ENCODE data around the gene ACTR10.

ACTR10 gene

GRCh38 chr14:58275527-58276190 lies 75.7 kb downstream of the ACTR10 start:
- no peak overlapping the region for H3K4me3 ChIP-seq (ENCODE audit: low read depth, low read length)

GRCh38 chr14:58276208-58276607 lies 76.3 kb downstream of the ACTR10 start:
- no peak overlapping the region for H3K4me3 ChIP-seq (ENCODE audit: low read depth, low read length)
- no peak for TF ChIP-seq CTCF (IDR thresholded peaks at IDR 0.05; ENCODE audit: low read depth, low read length)

More at GRCh38 chr14:58275527-58276190, 75.7 kb downstream of the ACTR10 start:
- TF ChIP-seq CTCF (IDR thresholded peaks at IDR 0.05; ENCODE audit: low read depth, low read length) = no peak

- no peak overlapping the region for H3K4me3 ChIP-seq (ENCODE audit: low read depth, low read length)
- TF ChIP-seq CTCF (IDR thresholded peaks at IDR 0.05; ENCODE audit: low read depth, low read length) = no peak
Observed at GRCh38 chr14:58278177-58278576, 78.2 kb downstream of the ACTR10 start.

GRCh38 chr14:58280954-58281787 lies 81.2 kb downstream of the ACTR10 start:
- no peak overlapping the region for H3K4me3 ChIP-seq (ENCODE audit: low read depth, low read length)
- TF ChIP-seq CTCF (IDR thresholded peaks at IDR 0.05; ENCODE audit: low read depth, low read length) = no peak

GRCh38 chr14:58281969-58282368 lies 82.0 kb downstream of the ACTR10 start:
- no peak overlapping the region for H3K4me3 ChIP-seq (ENCODE audit: low read depth, low read length)
- TF ChIP-seq CTCF (IDR thresholded peaks at IDR 0.05; ENCODE audit: low read depth, low read length) = no peak

GRCh38 chr14:58282925-58283593 lies 83.1 kb downstream of the ACTR10 start:
- H3K4me3 ChIP-seq (ENCODE audit: low read depth, low read length) = no peak overlapping the region
- no peak for TF ChIP-seq CTCF (IDR thresholded peaks at IDR 0.05; ENCODE audit: low read depth, low read length)
